Stomach smooth muscle (tissue), 2 donors: Measurements from ENCODE around the gene PIP5K1B.

Experiments used
- H3K27ac ChIP-seq: one replicate; pipeline ENCODE4 v1.7.0; 2013; ENCODE audit warnings: mild to moderate bottlenecking, low read length, inconsistent platforms
- H3K27me3 ChIP-seq, 2 donors: one replicate each; pipeline ENCODE4 v1.7.0; 2013; ENCODE audit warnings: low read length in 2 of 2; ENCODE audit not compliant: insufficient read depth in 2 of 2, control insufficient read depth in 1 of 2
- H3K36me3 ChIP-seq, 2 donors: one replicate each; pipeline ENCODE4 v1.7.0; 2013; ENCODE audit warnings: low read length in 2 of 2; ENCODE audit not compliant: control insufficient read depth in 2 of 2, insufficient read depth in 2 of 2
- H3K4me1 ChIP-seq: one replicate; pipeline ENCODE4 v1.7.0; 2013; ENCODE audit warnings: low read length; ENCODE audit not compliant: control insufficient read depth, insufficient read depth
- H3K4me3 ChIP-seq, 2 donors: one replicate each; pipeline ENCODE4 v1.7.0; 2013; ENCODE audit warnings: low read length in 2 of 2
- H3K9ac ChIP-seq, 2 donors: one replicate each; pipeline ENCODE4 v1.7.0; 2013; ENCODE audit warnings: low read length in 2 of 2, mild to moderate bottlenecking in 1 of 2
- H3K9me3 ChIP-seq, 2 donors: one replicate each; pipeline ENCODE4 v1.7.0; 2013; ENCODE audit warnings: low read length in 2 of 2; ENCODE audit not compliant: control insufficient read depth in 2 of 2
- donor health status: healthy.
- donor health status: Pancreatic carcinoma.

The PIP5K1B gene

GRCh38 chr9:68732405-68733020, 27.5 kb downstream of the PIP5K1B start:
- Histone ChIP-seq H3K4me3 (no peak overlapping the region), H3K27me3 (no peaks in the 10 kb centered on the region), H3K36me3 (no peaks in the 10 kb centered on the region), H3K9me3 (no peaks in the 10 kb centered on the region), H3K4me1 (no peaks in the 10 kb centered on the region), H3K27ac (no peak overlapping the region), H3K9ac (no peak overlapping the region)

GRCh38 chr9:68733021-68733405, 28.0 kb downstream of the PIP5K1B start:
- Histone ChIP-seq H3K27ac (no peak overlapping the region), H3K36me3 (no peaks in the 10 kb centered on the region), H3K27me3 (no peaks in the 10 kb centered on the region), H3K9ac (no peak overlapping the region), H3K9me3 (no peaks in the 10 kb centered on the region), H3K4me1 (no peaks in the 10 kb centered on the region), H3K4me3 (no peak overlapping the region)

- Histone ChIP-seq H3K9me3 (no peaks in the 10 kb centered on the region), H3K4me1 (no peaks in the 10 kb centered on the region), H3K27me3 (no peaks in the 10 kb centered on the region), H3K4me3 (no peak overlapping the region), H3K9ac (no peak overlapping the region), H3K36me3 (no peaks in the 10 kb centered on the region), H3K27ac (no peak overlapping the region)
These were observed 33.3 kb downstream of the PIP5K1B start for GRCh38 chr9:68738358-68738757.

- no peak overlapping the region for H3K4me3 ChIP-seq
- H3K27ac ChIP-seq: no peak overlapping the region
- H3K36me3 ChIP-seq: no peaks in the 10 kb centered on the region
- no peaks in the 10 kb centered on the region for H3K4me1 ChIP-seq
- no peak overlapping the region for H3K9ac ChIP-seq
- no peaks in the 10 kb centered on the region for H3K27me3 ChIP-seq
- no peaks in the 10 kb centered on the region for H3K9me3 ChIP-seq
These were observed 34.7 kb downstream of the PIP5K1B start for GRCh38 chr9:68739621-68740174.

GRCh38 chr9:68740561-68740960, 35.5 kb downstream of the PIP5K1B start:
- H3K4me1 ChIP-seq: no peaks in the 10 kb centered on the region
- no peak overlapping the region for H3K9ac ChIP-seq
- H3K9me3 ChIP-seq: no peaks in the 10 kb centered on the region
- no peaks in the 10 kb centered on the region for H3K27me3 ChIP-seq
- H3K36me3 ChIP-seq: no peaks in the 10 kb centered on the region
- H3K27ac ChIP-seq: no peak overlapping the region
- H3K4me3 ChIP-seq: no peak overlapping the region

- Histone ChIP-seq H3K9ac (no peak overlapping the region), H3K9me3 (no peaks in the 10 kb centered on the region), H3K4me1 (no peaks in the 10 kb centered on the region), H3K27ac (no peak overlapping the region), H3K36me3 (no peaks in the 10 kb centered on the region), H3K4me3 (no peak overlapping the region), H3K27me3 (no peaks in the 10 kb centered on the region)
These were observed 36.2 kb downstream of the PIP5K1B start for GRCh38 chr9:68741234-68741633.

- Histone ChIP-seq H3K27ac (no peak overlapping the region), H3K9ac (no peak overlapping the region), H3K27me3 (peaks cover 0 to under 1% of the 10 kb centered on the region in 2 donors), H3K4me1 (no peaks in the 10 kb centered on the region), H3K4me3 (no peak overlapping the region), H3K36me3 (no peaks in the 10 kb centered on the region), H3K9me3 (no peaks in the 10 kb centered on the region)
These were observed 36.8 kb downstream of the PIP5K1B start for GRCh38 chr9:68741704-68742332.

- H3K36me3 ChIP-seq: no peaks in the 10 kb centered on the region
- no peak overlapping the region for H3K27ac ChIP-seq
- no peaks in the 10 kb centered on the region for H3K4me1 ChIP-seq
- no peaks in the 10 kb centered on the region for H3K9me3 ChIP-seq
- H3K9ac ChIP-seq: no peak overlapping the region
- H3K4me3 ChIP-seq: no peak overlapping the region
- peaks cover 0 to 2% of the 10 kb centered on the region in 2 donors for H3K27me3 ChIP-seq
These were observed 37.3 kb downstream of the PIP5K1B start for GRCh38 chr9:68742333-68742730.

- Histone ChIP-seq H3K27me3 (peaks cover 0 to 2% of the 10 kb centered on the region in 2 donors), H3K4me3 (no peak overlapping the region), H3K27ac (no peak overlapping the region), H3K9ac (no peak overlapping the region), H3K4me1 (no peaks in the 10 kb centered on the region), H3K36me3 (no peaks in the 10 kb centered on the region), H3K9me3 (no peaks in the 10 kb centered on the region)
These were observed 39.4 kb downstream of the PIP5K1B start for GRCh38 chr9:68744426-68744825.

GRCh38 chr9:68746525-68746924, 41.5 kb downstream of the PIP5K1B start:
- Histone ChIP-seq H3K4me1 (no peaks in the 10 kb centered on the region), H3K27ac (no peak overlapping the region), H3K36me3 (no peaks in the 10 kb centered on the region), H3K9ac (no peak overlapping the region), H3K27me3 (peaks cover 0 to 2% of the 10 kb centered on the region in 2 donors), H3K4me3 (no peak overlapping the region), H3K9me3 (no peaks in the 10 kb centered on the region)

GRCh38 chr9:68747043-68747533, 42.0 kb downstream of the PIP5K1B start:
- H3K27me3 ChIP-seq: peaks cover 0 to 2% of the 10 kb centered on the region in 2 donors
- no peak overlapping the region for H3K4me3 ChIP-seq
- H3K4me1 ChIP-seq: no peaks in the 10 kb centered on the region
- no peak overlapping the region for H3K9ac ChIP-seq
- no peaks in the 10 kb centered on the region for H3K36me3 ChIP-seq
- no peaks in the 10 kb centered on the region for H3K9me3 ChIP-seq
- no peak overlapping the region for H3K27ac ChIP-seq
